ENCODE measurements around the gene TBC1D1.

TBC1D1 gene

GRCh38 chr4:37956941-37957340, 66.1 kb downstream of the TBC1D1 start:
- TF ChIP-seq, protein P1, sequence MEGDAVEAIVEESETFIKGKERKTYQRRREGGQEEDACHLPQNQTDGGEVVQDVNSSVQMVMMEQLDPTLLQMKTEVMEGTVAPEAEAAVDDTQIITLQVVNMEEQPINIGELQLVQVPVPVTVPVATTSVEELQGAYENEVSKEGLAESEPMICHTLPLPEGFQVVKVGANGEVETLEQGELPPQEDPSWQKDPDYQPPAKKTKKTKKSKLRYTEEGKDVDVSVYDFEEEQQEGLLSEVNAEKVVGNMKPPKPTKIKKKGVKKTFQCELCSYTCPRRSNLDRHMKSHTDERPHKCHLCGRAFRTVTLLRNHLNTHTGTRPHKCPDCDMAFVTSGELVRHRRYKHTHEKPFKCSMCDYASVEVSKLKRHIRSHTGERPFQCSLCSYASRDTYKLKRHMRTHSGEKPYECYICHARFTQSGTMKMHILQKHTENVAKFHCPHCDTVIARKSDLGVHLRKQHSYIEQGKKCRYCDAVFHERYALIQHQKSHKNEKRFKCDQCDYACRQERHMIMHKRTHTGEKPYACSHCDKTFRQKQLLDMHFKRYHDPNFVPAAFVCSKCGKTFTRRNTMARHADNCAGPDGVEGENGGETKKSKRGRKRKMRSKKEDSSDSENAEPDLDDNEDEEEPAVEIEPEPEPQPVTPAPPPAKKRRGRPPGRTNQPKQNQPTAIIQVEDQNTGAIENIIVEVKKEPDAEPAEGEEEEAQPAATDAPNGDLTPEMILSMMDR (IDR thresholded peaks at IDR 0.05; ENCODE audit: low read depth, low read length): no peak
- no peak overlapping the region for H3K4me3 ChIP-seq (ENCODE audit: low read depth, low read length)

GRCh38 chr4:37958932-37959331, 68.0 kb downstream of the TBC1D1 start:
- H3K4me3 ChIP-seq (ENCODE audit: low read depth, low read length): no peak overlapping the region
- TF ChIP-seq, protein P1 (IDR thresholded peaks at IDR 0.05; ENCODE audit: low read depth, low read length): no peak

DNA sequence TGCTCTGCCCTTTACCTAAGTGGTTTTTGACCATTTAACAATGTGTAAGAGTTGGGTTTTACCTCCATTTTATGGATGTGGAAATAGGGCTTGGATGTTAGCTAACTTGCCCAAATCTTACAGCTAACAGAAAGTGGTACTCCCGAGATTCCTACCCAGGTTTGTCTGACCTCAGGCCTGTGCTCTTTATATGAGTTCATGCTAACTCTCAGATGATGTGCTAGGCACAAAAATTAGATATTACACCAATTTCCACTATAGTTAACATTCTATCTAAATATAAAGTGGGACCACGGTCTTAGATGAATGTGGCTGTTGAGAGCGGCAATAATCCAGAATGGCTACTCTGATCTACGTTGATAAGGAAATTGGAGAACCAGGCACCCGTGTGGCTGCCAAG, 69.2 kb downstream of the TBC1D1 start, which contains the start of gene PTTG2:
Gene PTTG2 (plus strand): TSS at position 301 of the 400 bp plus-strand sequence. CDS start 37 bp downstream, at position 338.
- H3K4me3 ChIP-seq (ENCODE audit: low read depth, low read length): no peak within 1 kb of the TSS
- TF ChIP-seq, protein P1 (IDR thresholded peaks at IDR 0.05; ENCODE audit: low read depth, low read length): no peak

- TF ChIP-seq, protein P1 (IDR thresholded peaks at IDR 0.05; ENCODE audit: low read depth, low read length): no peak
- no peak overlapping the region for H3K4me3 ChIP-seq (ENCODE audit: low read depth, low read length)
These were observed 70.0 kb downstream of the TBC1D1 start for GRCh38 chr4:37960679-37961450.

- H3K4me3 ChIP-seq (ENCODE audit: low read depth, low read length): no peak overlapping the region
- TF ChIP-seq, protein P1 (IDR thresholded peaks at IDR 0.05; ENCODE audit: low read depth, low read length): no peak
These were observed 74.0 kb downstream of the TBC1D1 start for GRCh38 chr4:37964734-37965457.

GRCh38 chr4:37966044-37966443, 75.2 kb downstream of the TBC1D1 start:
- TF ChIP-seq, protein P1 (IDR thresholded peaks at IDR 0.05; ENCODE audit: low read depth, low read length): no peak
- H3K4me3 ChIP-seq (ENCODE audit: low read depth, low read length): no peak overlapping the region

DNA sequence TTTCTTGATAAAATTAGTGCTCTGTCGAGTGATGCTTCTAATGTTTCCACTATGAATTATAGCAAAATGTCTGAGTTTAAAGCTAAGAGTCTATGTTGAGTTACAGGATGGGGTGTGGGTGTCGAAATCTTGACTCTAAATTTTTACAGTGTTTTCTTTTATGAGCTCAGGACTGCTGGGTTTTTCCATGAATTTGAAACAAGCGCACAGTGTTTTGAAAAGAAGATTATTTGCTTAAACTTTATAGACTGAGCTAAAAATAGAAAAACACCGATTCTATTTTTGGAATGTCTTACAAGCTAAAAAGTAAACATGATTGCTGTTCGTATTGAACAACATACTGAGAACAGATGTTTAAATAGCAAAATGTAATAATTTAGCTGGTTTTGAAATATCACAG, 76.9 kb downstream of the TBC1D1 start:
- TF ChIP-seq, protein P1 (IDR thresholded peaks at IDR 0.05; ENCODE audit: low read depth, low read length): no peak
- no peak overlapping the region for H3K4me3 ChIP-seq (ENCODE audit: low read depth, low read length)

Data from WI38 (cell line).